Adrenal gland (tissue), 5 donors: ENCODE results near the gene AURKB.

Source experiments
- POLR2A ChIP-seq, 2 donors: fragments of 450-650 bp; IDR thresholded peaks; one replicate each; pipeline ENCODE4 v1.6.1; 2017; ENCODE audit warnings: antibody characterized with exemption in 2 of 2, mild to moderate bottlenecking in 2 of 2, moderate library complexity in 1 of 2
- TF ChIP-seq, protein P1 (sequence below), 6 experiments: fragments of 450-650 bp in 4 of 6; fragments of 200-600 bp in 2 of 6; sonication (generic) in 1 of 6; IDR thresholded peaks; 1 replicate in 5 of 6; 2 replicates in 1 of 6; pipeline versions ENCODE4 v1.5.1 to v1.8.0; 2016 to 2021; ENCODE audit warnings: antibody characterized with exemption in 6 of 6, mild to moderate bottlenecking in 2 of 6, moderate library complexity in 1 of 6
- donor health status: DM: no; HTN: no; CAD: no.

DNA sequence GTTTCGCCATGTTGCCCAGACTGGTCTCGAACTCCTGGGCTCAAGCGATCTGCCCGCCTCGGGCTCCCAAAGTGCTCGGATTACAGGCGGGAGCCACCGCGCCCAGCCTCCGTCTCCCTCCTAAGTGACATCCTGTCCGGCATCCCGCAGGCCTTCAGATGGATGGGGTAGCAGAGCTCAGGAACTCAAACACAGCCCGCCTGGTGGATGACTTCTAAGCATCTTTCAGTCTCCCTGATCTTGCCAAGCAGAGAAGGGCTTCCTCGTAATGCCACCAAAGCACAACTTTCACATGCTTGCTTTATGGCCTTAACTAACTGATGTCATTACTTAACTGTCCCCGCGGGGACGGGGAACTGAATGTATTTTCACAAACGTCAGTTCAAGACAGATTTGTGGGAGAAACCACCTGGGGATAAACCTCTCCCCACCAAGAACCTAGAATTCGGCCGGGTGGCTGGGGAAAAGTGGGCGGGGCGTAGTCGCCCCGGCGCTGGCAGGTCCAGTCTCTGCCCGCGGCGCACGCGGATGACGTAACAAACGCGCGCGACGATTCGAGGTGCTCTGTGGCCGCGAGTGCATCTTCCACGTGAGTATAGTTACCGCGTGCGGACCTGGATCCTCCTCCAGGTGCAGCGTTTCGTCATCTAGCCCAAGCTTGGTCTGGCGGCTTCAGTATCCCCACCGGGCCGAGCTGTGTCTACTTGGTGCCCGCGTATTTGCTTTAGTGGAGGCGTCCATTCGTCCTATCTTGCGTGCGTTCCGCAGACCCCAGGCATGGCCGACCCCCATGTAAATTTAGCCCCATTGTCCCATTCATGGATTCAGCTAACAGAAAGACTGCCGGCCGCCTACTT, 38.6 kb upstream of the AURKB start, which contains the start of gene PFAS:
- peak; percentile 28 to 73 for TF ChIP-seq POLR2A (IDR thresholded peaks at IDR 0.05)
- TF ChIP-seq, protein P1, sequence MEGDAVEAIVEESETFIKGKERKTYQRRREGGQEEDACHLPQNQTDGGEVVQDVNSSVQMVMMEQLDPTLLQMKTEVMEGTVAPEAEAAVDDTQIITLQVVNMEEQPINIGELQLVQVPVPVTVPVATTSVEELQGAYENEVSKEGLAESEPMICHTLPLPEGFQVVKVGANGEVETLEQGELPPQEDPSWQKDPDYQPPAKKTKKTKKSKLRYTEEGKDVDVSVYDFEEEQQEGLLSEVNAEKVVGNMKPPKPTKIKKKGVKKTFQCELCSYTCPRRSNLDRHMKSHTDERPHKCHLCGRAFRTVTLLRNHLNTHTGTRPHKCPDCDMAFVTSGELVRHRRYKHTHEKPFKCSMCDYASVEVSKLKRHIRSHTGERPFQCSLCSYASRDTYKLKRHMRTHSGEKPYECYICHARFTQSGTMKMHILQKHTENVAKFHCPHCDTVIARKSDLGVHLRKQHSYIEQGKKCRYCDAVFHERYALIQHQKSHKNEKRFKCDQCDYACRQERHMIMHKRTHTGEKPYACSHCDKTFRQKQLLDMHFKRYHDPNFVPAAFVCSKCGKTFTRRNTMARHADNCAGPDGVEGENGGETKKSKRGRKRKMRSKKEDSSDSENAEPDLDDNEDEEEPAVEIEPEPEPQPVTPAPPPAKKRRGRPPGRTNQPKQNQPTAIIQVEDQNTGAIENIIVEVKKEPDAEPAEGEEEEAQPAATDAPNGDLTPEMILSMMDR (IDR thresholded peaks at IDR 0.05): peak in 1 of 6 experiments; percentile 29
